ENCODE data around the gene BRWD1. TPM values are rescaled to one million over a fixed set of nuclear protein-coding genes. Genes with fewer than 3 reads are reported as not detected.

Gene BRWD1
- total RNA-seq, 2 donors from 2014 or later: 44.8 to 45.2 TPM

DNA sequence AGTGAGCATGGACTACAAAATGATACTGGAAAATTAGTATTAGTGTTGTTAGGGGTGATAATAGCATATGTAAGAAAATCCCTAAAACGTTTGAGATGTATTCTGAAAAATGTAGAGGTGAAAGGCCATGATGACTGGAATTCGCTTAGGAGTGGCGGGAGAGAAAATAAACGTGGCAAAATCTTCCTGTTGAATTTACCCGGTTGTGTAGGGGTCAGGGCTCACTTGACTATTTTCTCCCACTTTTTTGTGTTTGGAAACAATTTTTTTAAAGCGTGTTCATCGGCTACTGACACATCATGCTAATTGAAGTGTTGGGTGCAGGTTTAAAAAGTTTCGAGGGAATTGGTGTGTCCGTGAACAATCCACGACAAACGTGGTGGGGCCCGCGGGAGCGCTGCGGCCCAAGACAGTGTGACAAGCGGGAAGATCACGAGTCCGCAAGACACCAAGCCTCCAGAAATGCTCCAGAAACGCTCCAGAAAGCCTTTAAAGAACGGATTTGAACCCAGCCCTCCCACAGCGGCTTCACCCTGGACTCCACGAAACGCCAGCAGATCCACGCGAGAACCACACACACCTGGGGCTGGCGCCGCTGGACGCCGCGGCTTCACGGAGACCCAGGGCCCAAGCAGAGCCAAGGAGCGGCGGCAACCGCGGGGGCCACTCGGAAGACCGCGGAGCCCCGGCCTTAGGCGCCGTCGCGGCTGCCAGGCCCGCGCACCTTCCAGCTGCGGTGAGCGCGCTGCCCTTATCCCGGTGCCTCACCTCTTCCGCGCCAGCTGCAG is 130.8 kb downstream of the BRWD1 start:
- ATAC-seq (replicated peaks in 1 of 2): peak; percentile 44 to 45

DNA sequence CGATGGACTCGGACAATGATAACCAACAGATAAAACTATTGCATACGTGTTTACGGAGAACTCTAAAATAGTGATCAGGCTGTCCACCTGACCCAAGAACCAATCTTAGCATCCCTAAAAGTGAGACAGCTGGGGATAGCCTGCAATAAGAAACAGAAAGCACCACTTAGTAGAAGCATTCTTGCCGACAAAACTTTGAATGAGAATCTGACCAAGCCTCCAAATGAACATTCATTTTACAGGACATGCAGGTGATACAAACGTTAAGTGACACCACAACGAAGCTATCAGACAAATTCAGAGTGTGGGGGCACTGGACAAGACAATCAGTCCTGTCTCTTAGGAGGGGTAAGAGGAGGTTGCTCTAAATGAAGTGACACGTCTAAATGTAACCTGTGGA is 131.4 kb downstream of the BRWD1 start:
- DNase-seq (no peak), ATAC-seq (replicated peaks in 1 of 2) (no peak)
- H3K36me3 Mint-ChIP-seq (ENCODE audit: insufficient read depth in 2 of 2): peaks cover 7 to 20% of the 10 kb centered on the region in 2 donors
- no peaks in the 10 kb centered on the region for H3K27me3 Mint-ChIP-seq (ENCODE audit: low read depth)
- peak overlapping the region; percentile 98 for H3K27ac Mint-ChIP-seq
- no peaks in the 10 kb centered on the region for H3K9me3 Mint-ChIP-seq
- H3K4me1 Mint-ChIP-seq (ENCODE audit: low read depth): peaks cover 61% of the 10 kb centered on the region
- H3K4me3 Mint-ChIP-seq: peak overlapping the region; percentile 90 to 99

More for the DNA sequence above, 130.8 kb downstream of the BRWD1 start:
- Mint-ChIP-seq H3K27me3 (ENCODE audit: low read depth) (no peaks in the 10 kb centered on the region), H3K4me1 (ENCODE audit: low read depth) (peaks cover 66% of the 10 kb centered on the region), H3K4me3 (peak overlapping the region; percentile 90 to 99), H3K9me3 (no peaks in the 10 kb centered on the region), H3K36me3 (ENCODE audit: insufficient read depth in 2 of 2) (peaks cover 7 to 20% of the 10 kb centered on the region in 2 donors), H3K27ac (peak overlapping the region; percentile 98)
- DNase-seq: peak in 1 of 2 donors; percentile 4

DNA sequence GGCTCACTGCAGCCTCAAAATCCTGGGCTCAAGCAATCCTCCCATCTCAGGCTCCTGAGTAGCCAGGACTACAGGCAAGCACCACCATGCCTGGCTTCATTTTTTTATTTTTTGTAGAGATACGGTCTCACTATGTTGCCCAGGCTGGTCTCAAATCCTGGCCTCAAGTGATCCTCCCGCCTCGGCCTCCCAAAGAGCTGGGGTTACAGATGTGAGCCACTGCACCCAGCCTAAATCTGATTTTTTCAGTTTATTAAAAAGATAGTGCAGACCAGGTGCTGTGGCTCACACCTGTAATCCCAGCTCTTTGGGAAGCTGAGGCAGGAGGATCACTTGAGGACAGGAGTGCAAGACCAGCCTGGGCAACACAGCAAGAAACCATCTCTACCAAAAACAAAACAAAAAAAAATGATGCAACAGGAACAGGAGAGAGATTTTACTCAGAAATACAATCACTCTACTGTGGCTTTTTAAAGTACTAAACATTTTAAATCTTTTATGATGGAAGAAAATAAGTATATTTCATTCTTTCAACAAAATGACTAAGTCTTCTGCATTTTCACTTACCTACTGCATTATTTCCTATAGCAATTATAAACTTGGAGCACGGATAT is 132.1 kb downstream of the BRWD1 start:
- peaks cover 7 to 23% of the 10 kb centered on the region in 2 donors for H3K36me3 Mint-ChIP-seq (ENCODE audit: insufficient read depth in 2 of 2)
- peaks cover 54% of the 10 kb centered on the region for H3K4me1 Mint-ChIP-seq (ENCODE audit: low read depth)
- DNase-seq: peak in 1 of 2 donors; percentile 8
- peak overlapping the region; percentile 90 to 99 for H3K4me3 Mint-ChIP-seq
- no peaks in the 10 kb centered on the region for H3K27me3 Mint-ChIP-seq (ENCODE audit: low read depth)
- no peaks in the 10 kb centered on the region for H3K9me3 Mint-ChIP-seq
- ATAC-seq (replicated peaks in 1 of 2): no peak
- peak overlapping the region; percentile 98 for H3K27ac Mint-ChIP-seq

GRCh38 chr21:39180429-39181019 is 132.9 kb downstream of the BRWD1 start:
- Mint-ChIP-seq H3K9me3 (no peaks in the 10 kb centered on the region), H3K4me3 (peak overlapping the region; percentile 77 to 90), H3K4me1 (ENCODE audit: low read depth) (peaks cover 52% of the 10 kb centered on the region), H3K27ac (peak overlapping the region; percentile 71), H3K36me3 (ENCODE audit: insufficient read depth in 2 of 2) (peaks cover 8 to 29% of the 10 kb centered on the region in 2 donors), H3K27me3 (ENCODE audit: low read depth) (no peaks in the 10 kb centered on the region)
- DNase-seq (no peak), ATAC-seq (replicated peaks in 1 of 2) (no peak)

- DNase-seq: no peak
- no peak for ATAC-seq (replicated peaks in 1 of 2)
- peaks cover 12 to 41% of the 10 kb centered on the region in 2 donors for H3K36me3 Mint-ChIP-seq (ENCODE audit: insufficient read depth in 2 of 2)
- no peaks in the 10 kb centered on the region for H3K27me3 Mint-ChIP-seq (ENCODE audit: low read depth)
- H3K4me3 Mint-ChIP-seq: no peak overlapping the region
- H3K4me1 Mint-ChIP-seq (ENCODE audit: low read depth): peaks cover 35% of the 10 kb centered on the region
- H3K27ac Mint-ChIP-seq: no peak overlapping the region
- H3K9me3 Mint-ChIP-seq: no peaks in the 10 kb centered on the region
Measured at GRCh38 chr21:39178421-39178820, 135.0 kb downstream of the BRWD1 start.

DNA sequence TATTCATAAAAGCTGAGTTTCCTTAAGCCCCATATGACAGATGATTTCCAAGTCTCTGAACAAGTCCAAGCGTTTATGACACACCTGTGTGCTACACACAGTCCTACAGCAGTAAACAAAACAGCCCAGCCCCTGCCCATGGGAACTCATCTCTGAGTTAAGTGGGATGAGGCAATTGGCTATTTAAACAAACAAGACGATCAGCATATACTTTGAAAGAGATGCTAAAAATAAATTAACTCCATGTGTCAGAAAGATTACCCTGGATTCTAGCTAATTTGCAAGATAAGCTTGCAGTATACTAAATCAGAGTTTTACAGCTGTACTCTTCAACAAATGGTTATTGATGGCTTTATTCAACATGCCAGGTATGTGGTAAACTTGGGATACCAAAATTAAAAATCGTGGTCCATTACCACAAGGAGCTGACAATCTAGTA is 137.1 kb downstream of the BRWD1 start:
- Mint-ChIP-seq H3K9me3 (no peaks in the 10 kb centered on the region), H3K27me3 (ENCODE audit: low read depth) (no peaks in the 10 kb centered on the region), H3K36me3 (ENCODE audit: insufficient read depth in 2 of 2) (peaks cover 11 to 45% of the 10 kb centered on the region in 2 donors), H3K4me3 (no peak overlapping the region), H3K27ac (no peak overlapping the region), H3K4me1 (ENCODE audit: low read depth) (peaks cover 24% of the 10 kb centered on the region)
- DNase-seq (no peak), ATAC-seq (replicated peaks in 1 of 2) (peak in 1 of 2 donors; percentile 33)

DNA sequence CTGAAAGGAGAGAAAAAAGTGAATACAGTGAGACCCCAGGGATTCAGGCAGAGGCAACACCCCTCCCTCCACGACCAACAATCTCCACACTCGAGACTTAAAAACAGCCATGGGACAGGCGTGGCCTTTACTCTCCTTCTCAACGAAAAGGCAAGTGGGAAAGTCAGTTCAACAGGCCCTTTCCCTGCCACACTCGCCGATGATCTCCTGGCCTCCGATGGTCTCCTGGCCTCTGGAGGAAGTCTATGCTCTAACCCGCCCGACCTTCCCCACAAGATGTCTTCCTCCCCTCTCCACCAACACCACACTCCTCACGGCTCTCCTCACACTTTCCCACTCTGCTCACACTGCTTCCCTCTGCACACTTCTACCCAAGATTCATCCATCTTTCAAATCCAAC is 137.8 kb downstream of the BRWD1 start:
- no peak overlapping the region for H3K4me3 Mint-ChIP-seq
- ATAC-seq (replicated peaks in 1 of 2): no peak
- H3K27ac Mint-ChIP-seq: peak overlapping the region; percentile 45
- DNase-seq: no peak
- peaks cover 11 to 42% of the 10 kb centered on the region in 2 donors for H3K36me3 Mint-ChIP-seq (ENCODE audit: insufficient read depth in 2 of 2)
- H3K4me1 Mint-ChIP-seq (ENCODE audit: low read depth): peaks cover 22% of the 10 kb centered on the region
- H3K9me3 Mint-ChIP-seq: no peaks in the 10 kb centered on the region
- H3K27me3 Mint-ChIP-seq (ENCODE audit: low read depth): no peaks in the 10 kb centered on the region

GRCh38 chr21:39175154-39175553 is 138.3 kb downstream of the BRWD1 start:
- Mint-ChIP-seq H3K36me3 (ENCODE audit: insufficient read depth in 2 of 2) (peaks cover 11 to 42% of the 10 kb centered on the region in 2 donors), H3K27me3 (ENCODE audit: low read depth) (no peaks in the 10 kb centered on the region), H3K4me3 (no peak overlapping the region), H3K27ac (no peak overlapping the region), H3K4me1 (ENCODE audit: low read depth) (peaks cover 17% of the 10 kb centered on the region), H3K9me3 (no peaks in the 10 kb centered on the region)
- DNase-seq: no peak
- ATAC-seq (replicated peaks in 1 of 2): no peak

DNA sequence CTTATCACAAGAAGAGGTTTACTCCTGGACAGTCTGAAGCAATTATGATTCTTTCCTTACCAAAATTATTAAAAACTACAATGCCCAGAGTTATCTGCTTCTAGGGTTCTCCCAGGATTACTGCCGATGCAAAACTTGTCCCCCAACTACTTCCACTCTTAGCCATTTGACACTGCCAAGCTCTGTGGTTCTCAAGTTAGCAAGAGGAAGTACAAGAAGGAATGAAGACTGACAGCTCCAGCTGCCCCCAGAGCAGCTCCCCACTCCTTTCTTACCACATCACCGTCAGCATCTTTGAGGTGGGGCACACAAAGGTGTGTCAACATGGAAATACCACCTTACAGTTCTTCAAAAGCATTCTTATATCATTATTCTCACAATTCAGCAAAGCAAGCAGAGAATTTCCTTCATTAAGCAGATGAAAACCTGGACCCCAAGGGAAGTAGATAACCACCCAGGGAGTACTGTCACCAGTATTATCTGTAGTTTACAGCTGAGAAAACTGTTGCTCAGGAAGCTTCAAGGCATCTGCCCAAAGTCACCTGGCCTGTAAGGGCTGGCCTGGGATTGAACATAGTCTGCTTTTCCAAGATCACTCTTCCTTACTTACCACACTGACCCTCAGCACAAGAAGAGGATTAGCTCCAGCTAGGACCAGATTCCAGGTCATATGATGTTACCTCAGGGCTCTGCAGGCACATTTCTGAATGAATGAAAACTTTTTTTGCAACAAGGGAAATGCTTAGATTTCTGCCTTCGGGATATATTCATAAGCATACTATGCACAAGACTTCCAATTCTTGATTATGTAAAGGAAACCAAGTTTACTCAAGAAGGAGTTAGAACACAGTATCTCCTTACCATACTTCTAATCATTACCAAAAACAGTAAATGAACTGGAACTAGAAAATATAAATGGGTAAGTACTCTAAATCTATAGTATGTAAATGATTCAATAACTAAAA is 139.4 kb downstream of the BRWD1 start:
- ATAC-seq (replicated peaks in 1 of 2) (no peak), DNase-seq (no peak)
- no peaks in the 10 kb centered on the region for H3K27me3 Mint-ChIP-seq (ENCODE audit: low read depth)
- peak overlapping the region; percentile 41 for H3K27ac Mint-ChIP-seq
- H3K36me3 Mint-ChIP-seq (ENCODE audit: insufficient read depth in 2 of 2): peaks cover 11 to 37% of the 10 kb centered on the region in 2 donors
- no peaks in the 10 kb centered on the region for H3K9me3 Mint-ChIP-seq
- peaks cover 9% of the 10 kb centered on the region for H3K4me1 Mint-ChIP-seq (ENCODE audit: low read depth)
- H3K4me3 Mint-ChIP-seq: no peak overlapping the region

DNA sequence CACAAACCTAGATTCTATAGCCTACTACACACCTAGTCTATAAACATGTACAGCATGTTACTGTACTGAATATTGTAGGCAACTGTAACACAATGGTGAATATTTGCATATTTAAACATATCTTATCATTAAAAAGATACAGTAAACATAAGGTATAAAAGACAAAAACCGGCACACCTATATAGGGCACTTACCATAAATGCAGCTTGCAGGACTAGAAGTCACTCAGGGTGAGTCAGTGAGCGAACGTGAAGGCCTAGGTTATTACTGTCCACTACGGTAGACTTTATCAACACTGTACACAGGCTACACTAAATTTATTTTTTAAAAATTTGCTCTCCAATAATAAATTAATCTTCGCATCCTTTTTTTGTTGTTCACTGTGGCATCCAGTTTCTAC is 143.5 kb downstream of the BRWD1 start:
- H3K4me1 Mint-ChIP-seq (ENCODE audit: low read depth): no peaks in the 10 kb centered on the region
- peaks cover 16 to 23% of the 10 kb centered on the region in 2 donors for H3K36me3 Mint-ChIP-seq (ENCODE audit: insufficient read depth in 2 of 2)
- no peaks in the 10 kb centered on the region for H3K27me3 Mint-ChIP-seq (ENCODE audit: low read depth)
- ATAC-seq (replicated peaks in 1 of 2) (no peak), DNase-seq (no peak)
- H3K4me3 Mint-ChIP-seq: no peak overlapping the region
- peaks cover 0 to 4% of the 10 kb centered on the region in 2 donors for H3K9me3 Mint-ChIP-seq
- H3K27ac Mint-ChIP-seq: no peak overlapping the region

DNA sequence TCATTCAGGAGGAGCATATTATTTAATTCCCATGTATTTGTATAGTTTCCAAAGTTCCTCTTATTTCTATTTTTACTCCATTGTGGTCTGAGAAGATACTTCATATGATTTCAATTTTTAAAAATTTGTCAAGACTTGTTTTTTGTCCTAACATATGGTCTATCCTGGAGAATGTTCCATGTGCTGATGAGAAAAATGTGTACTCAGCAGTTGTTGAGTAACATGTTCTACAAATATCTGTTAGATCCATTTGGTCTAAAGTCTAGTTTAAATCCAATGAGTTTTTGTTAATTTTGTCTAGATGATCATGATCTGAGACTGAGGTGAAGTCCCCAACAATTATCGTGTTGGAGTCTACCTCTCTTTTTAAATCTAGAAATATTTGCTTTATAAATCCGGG is 144.6 kb downstream of the BRWD1 start:
- Mint-ChIP-seq H3K27ac (no peak overlapping the region), H3K4me3 (no peak overlapping the region), H3K9me3 (peaks cover 1 to 6% of the 10 kb centered on the region in 2 donors), H3K36me3 (ENCODE audit: insufficient read depth in 2 of 2) (peaks cover 13 to 16% of the 10 kb centered on the region in 2 donors), H3K27me3 (ENCODE audit: low read depth) (no peaks in the 10 kb centered on the region), H3K4me1 (ENCODE audit: low read depth) (no peaks in the 10 kb centered on the region)
- ATAC-seq (replicated peaks in 1 of 2) (no peak), DNase-seq (no peak)

DNA sequence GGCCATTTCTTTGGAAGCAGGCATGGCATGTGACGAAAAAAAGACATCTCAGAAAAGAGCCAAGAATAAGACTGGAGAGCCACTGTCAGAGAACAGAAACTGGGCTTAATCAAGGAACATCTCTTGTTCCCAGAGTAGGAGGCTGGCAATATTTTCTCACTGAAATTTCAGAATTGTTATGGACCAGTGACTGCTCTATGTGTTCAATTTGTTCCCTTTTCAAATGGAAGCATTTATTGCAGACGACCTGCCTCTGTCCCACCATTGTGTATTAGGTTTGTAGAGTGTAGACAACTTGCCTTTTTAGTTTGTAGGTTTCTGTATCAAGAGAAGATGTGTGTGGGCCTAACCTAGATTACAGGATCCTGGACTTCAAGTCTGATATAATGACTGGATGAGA is 148.9 kb downstream of the BRWD1 start:
- Mint-ChIP-seq H3K9me3 (peaks cover 1 to 10% of the 10 kb centered on the region in 2 donors), H3K27ac (no peak overlapping the region), H3K4me3 (no peak overlapping the region), H3K27me3 (ENCODE audit: low read depth) (peaks cover 8% of the 10 kb centered on the region), H3K36me3 (ENCODE audit: insufficient read depth in 2 of 2) (peaks cover 1 to 7% of the 10 kb centered on the region in 2 donors), H3K4me1 (ENCODE audit: low read depth) (no peaks in the 10 kb centered on the region)
- DNase-seq (no peak), ATAC-seq (replicated peaks in 1 of 2) (no peak)

Measured in activated T-cell treated with anti-CD3 and anti-CD28 coated beads, Interleukin-2, amount 50 U/mL, for 72 hours (primary cell).